H54 (cell line): ENCODE data around the gene KPNA4.
"Not testable (repeated sequence)": the region's sequence is repeated elsewhere in the genome, so short reads cannot be mapped to it uniquely, and the experiment has no call there.

Experiments used
- DNase-seq: peaks from one replicate; pipeline ENCODE4 v3.0.0; 2011; ENCODE audit warnings: low spot score, mixed read lengths; ENCODE audit not compliant: insufficient read length
- FAIRE-seq: peaks from 3 replicates; lab custom pipeline; 2011; peaks lifted over from hg19 to GRCh38; lab: Jason Lieb, UNC
- POLR2A ChIP-seq: IDR thresholded peaks from 2 replicates; pipeline ENCODE4 v1.6.1; 2011; ENCODE audit warnings: low read depth, mild to moderate bottlenecking, low read length

The KPNA4 gene

DNA sequence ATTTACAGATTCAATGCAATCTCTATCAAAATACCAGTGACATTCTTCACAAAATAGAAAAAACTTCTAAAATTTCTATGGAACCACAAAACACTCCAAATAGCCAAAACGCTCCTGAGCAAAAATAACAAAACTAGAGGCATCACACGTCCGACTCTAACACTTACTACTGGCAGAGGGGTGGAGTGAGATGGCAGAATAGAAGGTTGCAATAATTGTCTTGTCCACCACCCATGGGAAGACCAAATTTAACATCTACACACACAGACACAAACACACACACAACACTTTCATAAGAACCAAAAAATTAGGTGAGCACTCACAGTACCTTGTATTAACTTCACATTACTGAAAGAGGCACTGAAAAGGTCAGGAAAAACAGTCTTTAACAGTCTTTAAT, 21.3 kb upstream of the KPNA4 start:
- TF ChIP-seq POLR2A = no peak
- DNase-seq (no peak), FAIRE-seq (no peak)

DNA sequence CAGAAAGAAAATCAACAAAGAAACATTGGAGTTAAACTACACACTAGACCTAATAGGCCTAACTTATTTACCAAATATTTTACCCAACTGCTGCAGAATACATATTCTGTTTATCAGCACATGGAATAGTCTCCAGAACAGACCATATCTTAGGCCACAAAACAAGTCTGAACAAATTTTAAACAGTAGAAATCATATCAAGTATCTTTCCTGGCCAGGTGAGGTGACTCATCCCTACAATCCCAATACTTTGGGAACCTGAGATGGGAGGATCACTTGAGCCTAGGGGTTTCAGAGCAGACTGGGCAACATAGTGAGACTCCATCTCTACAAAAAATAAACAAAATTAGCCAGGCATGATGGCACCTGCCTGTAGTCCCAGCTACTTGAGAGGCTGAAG, 18.1 kb upstream of the KPNA4 start:
- FAIRE-seq (no peak), DNase-seq (no peak)
- TF ChIP-seq POLR2A = no peak

DNA sequence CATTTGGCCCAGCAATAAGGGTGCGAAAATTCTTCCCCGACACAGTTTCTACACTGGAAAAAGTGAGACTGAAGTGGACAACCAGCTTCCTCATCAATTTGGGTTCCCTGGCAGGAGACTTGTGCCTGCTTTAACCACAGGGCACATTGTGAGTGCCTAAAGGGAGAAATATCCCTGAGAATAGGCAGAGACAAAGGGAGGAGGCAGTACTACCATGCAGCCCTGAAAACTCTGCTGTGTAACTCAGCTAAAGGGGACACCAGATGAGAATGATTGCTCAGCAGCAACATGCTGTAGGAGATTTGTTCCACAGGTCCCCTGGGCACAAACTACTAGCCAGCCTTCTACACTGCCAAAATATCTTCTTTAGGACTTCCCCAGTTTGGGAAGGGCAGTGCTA, 15.6 kb upstream of the KPNA4 start:
- FAIRE-seq (no peak), DNase-seq (no peak)
- TF ChIP-seq POLR2A = no peak

GRCh38 chr3:160577556-160578195, 12.3 kb upstream of the KPNA4 start:
- DNase-seq = no peak
- peak; percentile 58 for FAIRE-seq
- TF ChIP-seq POLR2A = no peak

DNA sequence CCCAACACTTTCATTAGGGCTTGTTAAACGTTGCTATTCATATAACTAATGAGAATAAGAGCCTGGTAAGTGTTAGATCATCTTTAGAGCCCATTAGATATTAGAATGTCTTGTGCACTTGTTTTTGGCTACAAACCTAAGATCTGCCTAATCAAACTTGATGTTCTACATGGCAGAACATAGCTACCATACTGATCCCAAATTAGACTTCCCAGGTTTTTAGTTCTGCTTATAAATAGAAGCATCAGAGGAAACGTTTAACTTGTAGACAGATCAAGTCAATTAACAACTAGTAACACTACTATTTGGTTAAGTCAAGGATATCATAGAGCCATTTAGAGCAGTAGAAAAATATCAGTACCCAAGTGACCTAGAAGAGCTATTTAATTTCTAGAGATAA, 11.7 kb upstream of the KPNA4 start:
- DNase-seq (no peak), FAIRE-seq (peak; percentile 6)
- no peak for TF ChIP-seq POLR2A

DNA sequence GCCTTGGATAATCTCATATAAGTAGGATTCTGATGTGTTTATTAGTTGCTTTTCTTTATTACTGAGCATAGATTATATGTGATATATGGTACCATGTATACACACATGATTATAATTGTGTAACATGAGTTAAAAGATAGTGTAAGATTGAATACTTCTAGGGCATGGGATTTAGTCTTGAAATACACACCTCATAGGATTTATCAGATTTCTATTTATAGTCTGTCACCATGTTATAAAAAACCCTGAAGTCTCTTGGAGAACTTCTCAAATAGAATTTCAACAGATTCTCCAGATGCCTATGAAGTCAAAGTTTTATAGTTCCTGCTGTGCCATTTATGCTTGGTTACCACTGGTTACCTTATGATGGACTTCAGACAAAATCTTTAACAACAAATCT, 11.2 kb upstream of the KPNA4 start:
- DNase-seq (no peak), FAIRE-seq (no peak)
- no peak for TF ChIP-seq POLR2A

DNA sequence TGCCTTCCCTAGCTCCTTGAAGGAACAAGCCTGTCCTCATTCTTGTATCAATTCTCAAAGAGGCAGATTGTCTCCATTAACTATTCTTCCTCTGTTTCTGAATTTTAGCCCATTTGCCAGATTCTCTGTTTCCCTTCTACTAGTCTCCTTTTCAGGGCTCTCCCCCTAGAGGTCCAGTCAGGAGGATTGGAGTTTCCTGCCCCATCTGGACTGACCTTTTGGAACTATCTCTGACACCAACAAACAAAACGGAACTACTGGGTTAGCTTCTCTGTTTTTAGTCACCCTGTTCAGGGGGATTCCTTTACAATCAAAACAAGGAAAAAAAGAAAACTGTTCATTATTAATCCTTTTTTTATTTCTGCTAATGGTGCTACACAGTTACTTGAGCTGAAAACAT, 10.2 kb upstream of the KPNA4 start:
- no peak for TF ChIP-seq POLR2A
- DNase-seq (no peak), FAIRE-seq (no peak)

DNA sequence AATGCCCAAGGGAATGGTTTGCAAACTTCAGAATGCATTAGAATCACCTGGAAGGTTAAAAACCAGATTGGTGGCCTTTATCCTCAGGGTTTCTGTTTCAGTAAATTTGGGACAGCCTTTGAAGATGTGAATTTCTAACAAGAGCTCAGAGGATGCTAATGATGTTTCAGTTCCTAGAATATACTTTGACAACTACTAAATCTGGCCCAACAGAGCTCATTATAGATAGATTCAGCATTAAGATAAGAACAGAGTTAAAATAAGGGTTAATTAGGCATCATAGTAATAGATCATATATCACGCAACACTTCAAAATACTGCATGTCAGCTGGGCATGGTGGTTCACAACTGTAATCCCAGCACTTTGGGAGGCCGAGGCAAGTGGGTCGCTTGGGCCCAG, 9.3 kb upstream of the KPNA4 start:
- no peak for TF ChIP-seq POLR2A
- FAIRE-seq (no peak), DNase-seq (no peak)

- DNase-seq, FAIRE-seq: not testable (repeated sequence)
These were observed 8.7 kb upstream of the KPNA4 start for GRCh38 chr3:160573955-160574525.

DNA sequence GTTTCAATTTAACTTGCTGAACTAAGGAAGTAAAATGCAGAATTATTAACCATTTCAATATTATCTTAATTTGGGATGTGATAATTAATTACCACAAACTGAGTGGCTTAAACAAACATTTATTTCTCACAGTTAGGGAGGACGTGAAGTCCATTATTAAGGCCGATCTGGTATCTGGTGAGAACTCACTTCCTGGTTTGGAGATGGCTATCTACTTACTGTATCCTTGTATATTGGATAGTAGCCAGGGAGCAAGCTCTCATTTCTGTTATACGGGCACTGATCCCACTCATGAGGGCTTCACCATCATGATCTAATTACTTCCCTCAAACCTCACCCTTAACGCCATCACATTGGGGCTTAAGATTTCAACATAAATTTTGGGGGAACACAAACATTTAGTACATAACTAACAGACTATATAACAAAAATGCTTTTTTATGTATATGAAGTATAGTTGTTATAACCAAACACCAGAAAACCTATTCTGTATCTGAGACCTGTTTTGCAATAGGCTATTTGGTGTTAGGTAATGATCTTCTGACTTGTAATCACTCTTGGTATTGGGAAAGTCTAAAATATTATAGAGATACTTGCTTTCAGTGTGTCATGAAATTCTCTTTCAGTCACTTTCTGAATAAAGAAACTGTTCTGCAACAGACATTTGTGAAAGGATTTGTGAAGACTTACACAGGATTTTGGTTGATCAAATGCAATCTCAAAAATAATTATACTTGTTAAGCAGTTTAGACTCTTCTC, 4.7 kb upstream of the KPNA4 start:
- no peak for TF ChIP-seq POLR2A
- FAIRE-seq (no peak), DNase-seq (no peak)

DNA sequence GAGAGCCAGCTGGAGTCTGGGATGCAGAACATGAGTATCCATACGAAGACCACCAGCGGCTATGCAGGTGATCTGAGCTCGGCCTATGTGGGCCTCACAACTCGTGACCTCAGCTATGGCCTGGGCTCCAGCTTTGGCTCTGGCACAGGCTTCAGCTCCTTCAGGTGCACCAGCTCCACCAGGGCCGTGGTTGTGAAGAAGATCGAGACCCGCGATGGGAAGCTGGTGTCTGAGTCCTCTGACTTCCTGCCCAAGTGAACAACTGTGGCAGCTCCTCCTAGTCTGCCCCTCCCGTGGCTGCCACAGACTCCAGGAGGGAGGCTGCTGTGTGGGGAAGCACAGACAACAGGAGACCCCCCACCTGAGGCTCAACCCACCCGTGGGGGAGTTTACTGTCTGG, 3.6 kb upstream of the KPNA4 start:
- FAIRE-seq (no peak), DNase-seq (no peak)
- no peak for TF ChIP-seq POLR2A

GRCh38 chr3:160567774-160568173, 2.4 kb upstream of the KPNA4 start:
- no peak for TF ChIP-seq POLR2A
- FAIRE-seq (no peak), DNase-seq (no peak)

GRCh38 chr3:160566499-160566898, 1.1 kb upstream of the KPNA4 start:
- DNase-seq = no peak
- FAIRE-seq = peak; percentile 11
- no peak for TF ChIP-seq POLR2A

- FAIRE-seq = no peak
- peak; percentile 20 for DNase-seq
- no peak for TF ChIP-seq POLR2A
These were observed 376 bp downstream of the KPNA4 start for GRCh38 chr3:160564949-160565441.
